Skeletal muscle satellite cell (primary cell): ENCODE measurements around the gene QPRT. TPM values are rescaled to one million over a fixed set of nuclear protein-coding genes. Genes with fewer than 3 reads are reported as not detected.
A peak's percentile ranks its signal among the peaks of the same experiment; 100 is the strongest.
"Not testable (repeated sequence)": the region's sequence is repeated elsewhere in the genome, so short reads cannot be mapped to it uniquely, and the experiment has no call there.

Experiments
- H3K27me3 ChIP-seq: 2 replicates; pipeline ENCODE4 v1.7.0; 2013; ENCODE audit warnings: low read length; ENCODE audit not compliant: control insufficient read depth, insufficient read depth
- H3K36me3 ChIP-seq: 2 replicates; pipeline ENCODE4 v1.7.0; 2013; ENCODE audit warnings: mild to moderate bottlenecking, control low read depth, low read length; ENCODE audit not compliant: insufficient read depth
- H3K4me1 ChIP-seq: 2 replicates; pipeline ENCODE4 v1.7.0; 2013; ENCODE audit warnings: low read length; ENCODE audit not compliant: control insufficient read depth, insufficient read depth
- H3K4me2 ChIP-seq: 2 replicates; pipeline ENCODE4 v1.7.0; 2013; ENCODE audit warnings: mild to moderate bottlenecking, low read length
- H3K4me3 ChIP-seq: 2 replicates; pipeline ENCODE4 v1.7.0; 2013; ENCODE audit warnings: low read length
- H3K9ac ChIP-seq: 2 replicates; pipeline ENCODE4 v1.7.0; 2013; ENCODE audit warnings: mild to moderate bottlenecking, low read depth, low read length, moderate library complexity
- H3K9me3 ChIP-seq: replicated peaks from 2 replicates; pipeline ENCODE4 v1.7.0; 2013; ENCODE audit warnings: mild to moderate bottlenecking, control low read depth, low read length
- total RNA-seq: library from RNA; depleted of rRNA; stranded (reverse); fragments of >200 nt; gene quantifications from 2 replicates; pipeline ENCODE4 v1.2.3, GENCODE V29; 2012; rRNA removed

Gene QPRT
- total RNA-seq: 5.2 and 17.5 TPM in 2 replicates

GRCh38 chr16:29678691-29679267 lies at the start of gene QPRT:
Gene QPRT, plus strand, starts transcription at chr16:29679180. Its CDS starts 18 bp downstream, at chr16:29679198.
- H3K4me3 ChIP-seq: peak within 1 kb of the TSS; percentile 34
- H3K4me1 ChIP-seq: peaks cover 12% of the 10 kb centered on the region
- H3K36me3 ChIP-seq: no peaks in the 10 kb centered on the region
- H3K27me3 ChIP-seq: no peaks in the 10 kb centered on the region
- H3K4me2 ChIP-seq: peak within 1 kb of the TSS; percentile 21
- no peaks in the 10 kb centered on the region for H3K9me3 ChIP-seq
- H3K9ac ChIP-seq: no peak within 1 kb of the TSS

GRCh38 chr16:29629318-29629717 lies 49.7 kb upstream of the QPRT start:
- H3K4me2 ChIP-seq, H3K27me3 ChIP-seq, H3K9me3 ChIP-seq, H3K4me3 ChIP-seq, H3K4me1 ChIP-seq, H3K9ac ChIP-seq, H3K36me3 ChIP-seq: not testable (repeated sequence)

GRCh38 chr16:29631658-29632057 lies 47.3 kb upstream of the QPRT start:
- H3K4me1 ChIP-seq, H3K27me3 ChIP-seq, H3K4me2 ChIP-seq, H3K36me3 ChIP-seq, H3K4me3 ChIP-seq, H3K9ac ChIP-seq, H3K9me3 ChIP-seq: not testable (repeated sequence)

- H3K9ac ChIP-seq, H3K4me2 ChIP-seq, H3K4me1 ChIP-seq: not testable (repeated sequence)
These were observed 43.1 kb upstream of the QPRT start for GRCh38 chr16:29635902-29636301.

GRCh38 chr16:29636368-29636767 lies 42.6 kb upstream of the QPRT start:
- H3K4me3 ChIP-seq, H3K9ac ChIP-seq, H3K4me1 ChIP-seq, H3K9me3 ChIP-seq, H3K4me2 ChIP-seq, H3K36me3 ChIP-seq, H3K27me3 ChIP-seq: not testable (repeated sequence)

More at GRCh38 chr16:29635902-29636301, 43.1 kb upstream of the QPRT start:
- not testable (repeated sequence) for H3K27me3 ChIP-seq, H3K4me3 ChIP-seq, H3K36me3 ChIP-seq, H3K9me3 ChIP-seq

GRCh38 chr16:29638751-29639150 lies 40.2 kb upstream of the QPRT start:
- H3K4me1 ChIP-seq, H3K4me3 ChIP-seq, H3K27me3 ChIP-seq, H3K9me3 ChIP-seq, H3K36me3 ChIP-seq, H3K4me2 ChIP-seq, H3K9ac ChIP-seq: not testable (repeated sequence)

- Histone ChIP-seq H3K36me3 (no peaks in the 10 kb centered on the region), H3K9me3 (no peaks in the 10 kb centered on the region), H3K4me3 (no peak overlapping the region), H3K27me3 (no peaks in the 10 kb centered on the region), H3K4me2 (no peak overlapping the region), H3K4me1 (no peaks in the 10 kb centered on the region), H3K9ac (no peak overlapping the region)
These were observed 37.4 kb upstream of the QPRT start for GRCh38 chr16:29641561-29641960.

- no peaks in the 10 kb centered on the region for H3K27me3 ChIP-seq
- H3K4me1 ChIP-seq: no peaks in the 10 kb centered on the region
- H3K4me3 ChIP-seq: no peak overlapping the region
- H3K9me3 ChIP-seq: no peaks in the 10 kb centered on the region
- no peaks in the 10 kb centered on the region for H3K36me3 ChIP-seq
- no peak overlapping the region for H3K9ac ChIP-seq
- H3K4me2 ChIP-seq: no peak overlapping the region
These were observed 35.4 kb upstream of the QPRT start for GRCh38 chr16:29643596-29643995.

- no peaks in the 10 kb centered on the region for H3K9me3 ChIP-seq
- no peak overlapping the region for H3K4me3 ChIP-seq
- H3K4me2 ChIP-seq: no peak overlapping the region
- H3K27me3 ChIP-seq: no peaks in the 10 kb centered on the region
- no peak overlapping the region for H3K9ac ChIP-seq
- H3K36me3 ChIP-seq: no peaks in the 10 kb centered on the region
- H3K4me1 ChIP-seq: no peaks in the 10 kb centered on the region
These were observed 34.6 kb upstream of the QPRT start for GRCh38 chr16:29644338-29644857.

GRCh38 chr16:29644973-29645693 lies 33.8 kb upstream of the QPRT start:
- H3K9ac ChIP-seq: no peak overlapping the region
- H3K9me3 ChIP-seq: no peaks in the 10 kb centered on the region
- no peak overlapping the region for H3K4me3 ChIP-seq
- H3K36me3 ChIP-seq: no peaks in the 10 kb centered on the region
- H3K4me1 ChIP-seq: no peaks in the 10 kb centered on the region
- H3K4me2 ChIP-seq: no peak overlapping the region
- H3K27me3 ChIP-seq: no peaks in the 10 kb centered on the region

- no peaks in the 10 kb centered on the region for H3K9me3 ChIP-seq
- no peaks in the 10 kb centered on the region for H3K4me1 ChIP-seq
- no peak overlapping the region for H3K9ac ChIP-seq
- H3K4me2 ChIP-seq: no peak overlapping the region
- no peaks in the 10 kb centered on the region for H3K36me3 ChIP-seq
- no peak overlapping the region for H3K4me3 ChIP-seq
- H3K27me3 ChIP-seq: no peaks in the 10 kb centered on the region
These were observed 33.2 kb upstream of the QPRT start for GRCh38 chr16:29645694-29646187.

GRCh38 chr16:29646947-29647346 lies 32.0 kb upstream of the QPRT start:
- Histone ChIP-seq H3K9ac (no peak overlapping the region), H3K4me3 (no peak overlapping the region), H3K36me3 (no peaks in the 10 kb centered on the region), H3K4me1 (no peaks in the 10 kb centered on the region), H3K9me3 (no peaks in the 10 kb centered on the region), H3K4me2 (no peak overlapping the region), H3K27me3 (no peaks in the 10 kb centered on the region)
